ENCODE measurements around the gene ZNF688.
"Not testable (repeated sequence)": the region's sequence is repeated elsewhere in the genome, so short reads cannot be mapped to it uniquely, and the experiment has no call there.

The ZNF688 gene

DNA sequence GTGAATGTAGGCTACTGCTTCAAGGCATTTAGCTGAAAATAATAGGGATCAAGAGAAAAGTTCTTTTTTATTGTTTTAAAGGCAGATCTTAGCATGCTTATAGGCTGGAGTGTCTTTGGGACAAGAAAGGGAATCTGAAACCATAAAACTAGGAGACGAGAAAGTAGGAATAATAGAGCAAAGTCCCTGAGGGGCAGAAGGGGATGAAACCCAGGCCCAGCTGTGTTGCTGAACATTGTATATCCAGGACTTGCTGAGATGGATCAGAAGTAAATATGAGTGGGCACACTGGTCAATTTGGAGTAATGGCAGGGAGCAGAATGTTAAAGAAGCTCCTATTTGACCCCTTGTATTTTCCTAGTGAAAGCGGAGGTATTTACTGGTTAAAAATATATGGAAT, 29.4 kb upstream of the ZNF688 start:
- no peak overlapping the region for H3K27ac ChIP-seq (ENCODE audit: poor library complexity, severe bottlenecking)

DNA sequence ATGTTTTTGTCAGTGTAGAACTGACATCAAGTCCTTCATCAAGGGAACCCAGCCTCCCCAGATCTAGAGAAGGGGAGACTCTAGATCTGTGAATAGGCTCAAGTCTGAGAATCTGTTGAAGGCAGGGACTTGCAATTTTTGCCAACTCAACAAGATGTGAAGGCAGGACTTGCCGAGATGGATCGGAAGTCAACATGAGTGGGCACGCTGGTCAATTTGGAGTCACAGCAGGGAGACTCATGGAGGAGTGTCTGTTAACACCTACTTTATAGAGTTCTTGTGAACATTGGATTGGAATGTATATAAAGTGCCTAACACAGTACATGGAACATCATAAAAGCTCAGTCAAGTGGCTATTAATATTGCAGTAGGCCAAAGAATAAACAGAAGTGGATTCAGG, 28.7 kb upstream of the ZNF688 start:
- no peaks in the 10 kb centered on the region for H3K4me1 ChIP-seq (ENCODE audit: insufficient read depth, poor library complexity, severe bottlenecking)
- no peaks in the 10 kb centered on the region for H3K27me3 ChIP-seq (ENCODE audit: insufficient read depth, poor library complexity, severe bottlenecking)
- ATAC-seq (ENCODE audit: low read depth) (no peak), DNase-seq (ENCODE audit: low spot score) (no peak)
- H3K36me3 ChIP-seq (ENCODE audit: low read depth), result peaks cover 23% of the 10 kb centered on the region
- TF ChIP-seq, protein P1, sequence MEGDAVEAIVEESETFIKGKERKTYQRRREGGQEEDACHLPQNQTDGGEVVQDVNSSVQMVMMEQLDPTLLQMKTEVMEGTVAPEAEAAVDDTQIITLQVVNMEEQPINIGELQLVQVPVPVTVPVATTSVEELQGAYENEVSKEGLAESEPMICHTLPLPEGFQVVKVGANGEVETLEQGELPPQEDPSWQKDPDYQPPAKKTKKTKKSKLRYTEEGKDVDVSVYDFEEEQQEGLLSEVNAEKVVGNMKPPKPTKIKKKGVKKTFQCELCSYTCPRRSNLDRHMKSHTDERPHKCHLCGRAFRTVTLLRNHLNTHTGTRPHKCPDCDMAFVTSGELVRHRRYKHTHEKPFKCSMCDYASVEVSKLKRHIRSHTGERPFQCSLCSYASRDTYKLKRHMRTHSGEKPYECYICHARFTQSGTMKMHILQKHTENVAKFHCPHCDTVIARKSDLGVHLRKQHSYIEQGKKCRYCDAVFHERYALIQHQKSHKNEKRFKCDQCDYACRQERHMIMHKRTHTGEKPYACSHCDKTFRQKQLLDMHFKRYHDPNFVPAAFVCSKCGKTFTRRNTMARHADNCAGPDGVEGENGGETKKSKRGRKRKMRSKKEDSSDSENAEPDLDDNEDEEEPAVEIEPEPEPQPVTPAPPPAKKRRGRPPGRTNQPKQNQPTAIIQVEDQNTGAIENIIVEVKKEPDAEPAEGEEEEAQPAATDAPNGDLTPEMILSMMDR (IDR thresholded peaks at IDR 0.05; ENCODE audit: poor library complexity, severe bottlenecking), result no peak
- no peak overlapping the region for H3K27ac ChIP-seq (ENCODE audit: poor library complexity, severe bottlenecking)
- no peaks in the 10 kb centered on the region for H3K9me3 ChIP-seq (ENCODE audit: severe bottlenecking)
- H3K4me3 ChIP-seq (ENCODE audit: severe bottlenecking), result no peak overlapping the region

More for the DNA sequence above, 29.4 kb upstream of the ZNF688 start:
- no peak for DNase-seq (ENCODE audit: low spot score)
- Histone ChIP-seq H3K4me3 (ENCODE audit: severe bottlenecking) (no peak overlapping the region), H3K36me3 (ENCODE audit: low read depth) (peaks cover 28% of the 10 kb centered on the region), H3K27me3 (ENCODE audit: insufficient read depth, poor library complexity, severe bottlenecking) (no peaks in the 10 kb centered on the region), H3K4me1 (ENCODE audit: insufficient read depth, poor library complexity, severe bottlenecking) (no peaks in the 10 kb centered on the region), H3K9me3 (ENCODE audit: severe bottlenecking) (no peaks in the 10 kb centered on the region)
- ATAC-seq (ENCODE audit: low read depth), result no peak
- TF ChIP-seq, protein P1 (IDR thresholded peaks at IDR 0.05; ENCODE audit: poor library complexity, severe bottlenecking), result no peak

DNA sequence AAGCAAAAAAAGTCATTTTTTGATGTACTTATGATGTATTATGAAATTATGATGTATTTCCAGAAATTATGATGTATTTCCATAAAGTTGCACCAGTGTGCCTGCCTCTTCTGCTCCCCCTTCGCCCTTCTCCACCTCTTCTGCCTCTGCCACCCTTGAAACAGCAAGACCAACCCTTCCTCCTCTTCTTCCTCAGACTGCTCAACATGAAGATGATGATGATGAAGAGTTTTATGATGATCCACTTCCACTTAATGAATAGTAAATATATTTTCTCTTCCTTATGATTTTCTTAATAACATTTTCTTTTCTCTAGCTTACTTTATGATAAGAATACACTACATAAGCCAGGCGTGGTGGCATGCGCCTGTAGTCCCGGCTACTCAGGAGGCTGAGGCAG, 21.4 kb upstream of the ZNF688 start:
- TF ChIP-seq, protein P1 (IDR thresholded peaks at IDR 0.05; ENCODE audit: poor library complexity, severe bottlenecking), result no peak

GRCh38 chr16:30590869-30591268, 19.4 kb upstream of the ZNF688 start:
- not testable (repeated sequence) for H3K9me3 ChIP-seq (ENCODE audit: severe bottlenecking); H3K27me3 ChIP-seq (ENCODE audit: insufficient read depth, poor library complexity, severe bottlenecking); H3K4me1 ChIP-seq (ENCODE audit: insufficient read depth, poor library complexity, severe bottlenecking); ATAC-seq (ENCODE audit: low read depth); H3K4me3 ChIP-seq (ENCODE audit: severe bottlenecking); H3K27ac ChIP-seq (ENCODE audit: poor library complexity, severe bottlenecking); DNase-seq (ENCODE audit: low spot score)
- H3K36me3 ChIP-seq (ENCODE audit: low read depth), result peaks cover 15% of the 10 kb centered on the region

More for the DNA sequence above, 21.4 kb upstream of the ZNF688 start:
- Histone ChIP-seq H3K9me3 (ENCODE audit: severe bottlenecking) (no peaks in the 10 kb centered on the region), H3K27ac (ENCODE audit: poor library complexity, severe bottlenecking) (no peak overlapping the region), H3K27me3 (ENCODE audit: insufficient read depth, poor library complexity, severe bottlenecking) (no peaks in the 10 kb centered on the region), H3K4me3 (ENCODE audit: severe bottlenecking) (no peak overlapping the region), H3K4me1 (ENCODE audit: insufficient read depth, poor library complexity, severe bottlenecking) (no peaks in the 10 kb centered on the region), H3K36me3 (ENCODE audit: low read depth) (peaks cover 3% of the 10 kb centered on the region; the same call in 1 of the 2 replicates)
- DNase-seq (ENCODE audit: low spot score) (no peak), ATAC-seq (ENCODE audit: low read depth) (no peak)

DNA sequence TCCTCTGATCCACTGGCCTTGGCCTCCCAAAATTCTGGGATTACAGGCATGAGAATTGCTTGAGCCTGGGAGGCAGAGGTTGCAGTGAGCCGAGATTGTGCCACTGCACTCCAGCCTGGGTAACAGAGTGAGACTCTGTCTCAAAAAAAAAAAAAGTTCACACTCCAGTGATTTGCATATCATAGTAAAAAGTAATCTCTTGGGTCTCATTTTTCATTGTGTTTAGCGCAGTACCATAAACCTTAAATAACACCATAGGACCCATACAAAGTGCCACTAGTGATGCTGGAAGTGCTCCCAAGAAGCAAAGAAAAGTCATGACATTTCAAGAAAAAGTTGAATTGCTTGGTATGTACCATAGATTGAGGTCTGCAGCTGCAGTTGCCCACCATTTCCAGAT, 18.1 kb upstream of the ZNF688 start:
- H3K36me3 ChIP-seq (ENCODE audit: low read depth), result peaks cover 15% of the 10 kb centered on the region
- not testable (repeated sequence) for H3K4me1 ChIP-seq (ENCODE audit: insufficient read depth, poor library complexity, severe bottlenecking)

GRCh38 chr16:30588651-30589050, 17.1 kb upstream of the ZNF688 start:
- DNase-seq (ENCODE audit: low spot score), result no peak
- Histone ChIP-seq H3K4me3 (ENCODE audit: severe bottlenecking) (no peak overlapping the region), H3K27ac (ENCODE audit: poor library complexity, severe bottlenecking) (no peak overlapping the region), H3K9me3 (ENCODE audit: severe bottlenecking) (no peaks in the 10 kb centered on the region), H3K4me1 (ENCODE audit: insufficient read depth, poor library complexity, severe bottlenecking) (no peaks in the 10 kb centered on the region), H3K36me3 (ENCODE audit: low read depth) (peaks cover 24% of the 10 kb centered on the region), H3K27me3 (ENCODE audit: insufficient read depth, poor library complexity, severe bottlenecking) (no peaks in the 10 kb centered on the region)
- TF ChIP-seq, protein P1 (IDR thresholded peaks at IDR 0.05; ENCODE audit: poor library complexity, severe bottlenecking), result no peak
- ATAC-seq (ENCODE audit: low read depth), result no peak

More for the DNA sequence above, 18.1 kb upstream of the ZNF688 start:
- ATAC-seq (ENCODE audit: low read depth); H3K9me3 ChIP-seq (ENCODE audit: severe bottlenecking); DNase-seq (ENCODE audit: low spot score); H3K27ac ChIP-seq (ENCODE audit: poor library complexity, severe bottlenecking); H3K4me3 ChIP-seq (ENCODE audit: severe bottlenecking); H3K27me3 ChIP-seq (ENCODE audit: insufficient read depth, poor library complexity, severe bottlenecking): not testable (repeated sequence)

Measured in RWPE2 (cell line).